Kidney (tissue), 14 donors: ENCODE measurements around the gene GNG4. TPM values are rescaled to one million over a fixed set of nuclear protein-coding genes. Genes with fewer than 3 reads are reported as not detected.

Experiments
- DNase-seq, 5 donors: peaks; one replicate each; pipeline ENCODE4 v3.0.0-alpha.2; 2013 to 2020
- FAIRE-seq: peaks from 2 replicates; lab custom pipeline; 2012; peaks lifted over from hg19 to GRCh38; lab: Jason Lieb, UNC
- H3K27ac ChIP-seq, 2 donors: one replicate each; pipeline ENCODE4 v1.7.0; 2013; ENCODE audit warnings: low read depth in 2 of 2, low read length in 2 of 2, inconsistent platforms in 1 of 2
- H3K27me3 ChIP-seq: one replicate; pipeline ENCODE4 v1.7.1; 2013; ENCODE audit warnings: low read length, inconsistent platforms; ENCODE audit not compliant: control insufficient read depth, insufficient read depth
- H3K36me3 ChIP-seq, 3 donors: one replicate each; pipeline versions ENCODE4 v1.7.0 to v1.7.1; 2013; ENCODE audit warnings: low read length in 3 of 3, control low read depth in 1 of 3, inconsistent platforms in 1 of 3; ENCODE audit not compliant: insufficient read depth in 3 of 3, control insufficient read depth in 2 of 3
- H3K4me1 ChIP-seq, 3 donors: one replicate each; pipeline versions ENCODE4 v1.7.0 to v1.7.1; 2013; ENCODE audit warnings: low read length in 3 of 3, inconsistent platforms in 1 of 3, low read depth in 1 of 3; ENCODE audit not compliant: control insufficient read depth in 2 of 3, insufficient read depth in 2 of 3
- H3K4me3 ChIP-seq, 3 donors: one replicate each; pipeline versions ENCODE4 v1.7.0 to v1.8.1; 2013; ENCODE audit warnings: low read length in 3 of 3, control low read depth in 1 of 3, inconsistent platforms in 1 of 3
- H3K9ac ChIP-seq, 3 donors: one replicate each; pipeline versions ENCODE4 v1.7.0 to v1.7.1; 2013; ENCODE audit warnings: low read length in 3 of 3, control low read depth in 1 of 3, inconsistent platforms in 1 of 3
- H3K9me3 ChIP-seq, 3 donors: one replicate each; pipeline versions ENCODE4 v1.7.0 to v1.7.1; 2013; ENCODE audit warnings: low read length in 3 of 3, control low read depth in 1 of 3, inconsistent platforms in 1 of 3; ENCODE audit not compliant: control insufficient read depth in 2 of 3, insufficient read depth in 1 of 3
- intact Hi-C: fragments of 100-400 bp; cut with DNase I; formaldehyde crosslinking; loops from one replicate; pipeline ENCODE4 v1.11.1; 2022
- polyA plus RNA-seq: library from polyadenylated mRNA; stranded (reverse); fragments of 350-450 nt; fragmentation: Illumina TruSeq; extraction: RNeasy Lipid Tissue Mini Kit (QIAGEN cat#74804); gene quantifications from one replicate; pipeline ENCODE4 v1.2.3, GENCODE V29; 2014; ENCODE audit warnings: low read depth, low replicate concordance; ENCODE audit not compliant: insufficient read depth
- total RNA-seq: library from RNA; stranded (reverse); fragmentation: NEBNext Ultra II Directional; extraction: Animal tissue kit (Norgen Biotek cat#: 25700); gene quantifications from one replicate; pipeline ENCODE4 v1.2.1, GENCODE V29; 2021
- TF ChIP-seq, protein P1 (sequence below): IDR thresholded peaks from 3 replicates; pipeline ENCODE4 v1.5.1; 2012; ENCODE audit warnings: mild to moderate bottlenecking, moderate library complexity, borderline replicate concordance; ENCODE audit not compliant: insufficient read depth; ENCODE audit errors: extremely low read depth
- donor health status: control.
- donor health status: control.
- donor health status: control.
- donor health status: control.
- donor health status: control.
- donor health status: DM: yes; HTN: yes; CAD: no.
- donor health status: Normal renal cell carcinoma (clear cell type).

GNG4 gene
- total and polyA plus RNA-seq, 2 donors from 2014 or later, result 4.5 TPM; not detected in 1

GRCh38 chr1:235651170-235651806, 1.7 kb upstream of the GNG4 start:
- DNase-seq (no peak), FAIRE-seq (no peak)
- Histone ChIP-seq H3K36me3 (no peaks in the 10 kb centered on the region), H3K4me1 (peaks cover 0 to 7% (median 0%) of the 10 kb centered on the region in 3 donors), H3K27ac (no peak overlapping the region), H3K9me3 (no peaks in the 10 kb centered on the region), H3K4me3 (no peak overlapping the region), H3K27me3 (peaks cover 6% of the 10 kb centered on the region), H3K9ac (no peak overlapping the region)
- TF ChIP-seq, protein P1, sequence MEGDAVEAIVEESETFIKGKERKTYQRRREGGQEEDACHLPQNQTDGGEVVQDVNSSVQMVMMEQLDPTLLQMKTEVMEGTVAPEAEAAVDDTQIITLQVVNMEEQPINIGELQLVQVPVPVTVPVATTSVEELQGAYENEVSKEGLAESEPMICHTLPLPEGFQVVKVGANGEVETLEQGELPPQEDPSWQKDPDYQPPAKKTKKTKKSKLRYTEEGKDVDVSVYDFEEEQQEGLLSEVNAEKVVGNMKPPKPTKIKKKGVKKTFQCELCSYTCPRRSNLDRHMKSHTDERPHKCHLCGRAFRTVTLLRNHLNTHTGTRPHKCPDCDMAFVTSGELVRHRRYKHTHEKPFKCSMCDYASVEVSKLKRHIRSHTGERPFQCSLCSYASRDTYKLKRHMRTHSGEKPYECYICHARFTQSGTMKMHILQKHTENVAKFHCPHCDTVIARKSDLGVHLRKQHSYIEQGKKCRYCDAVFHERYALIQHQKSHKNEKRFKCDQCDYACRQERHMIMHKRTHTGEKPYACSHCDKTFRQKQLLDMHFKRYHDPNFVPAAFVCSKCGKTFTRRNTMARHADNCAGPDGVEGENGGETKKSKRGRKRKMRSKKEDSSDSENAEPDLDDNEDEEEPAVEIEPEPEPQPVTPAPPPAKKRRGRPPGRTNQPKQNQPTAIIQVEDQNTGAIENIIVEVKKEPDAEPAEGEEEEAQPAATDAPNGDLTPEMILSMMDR, result no peak
- intact Hi-C loops, result no loop called here

DNA sequence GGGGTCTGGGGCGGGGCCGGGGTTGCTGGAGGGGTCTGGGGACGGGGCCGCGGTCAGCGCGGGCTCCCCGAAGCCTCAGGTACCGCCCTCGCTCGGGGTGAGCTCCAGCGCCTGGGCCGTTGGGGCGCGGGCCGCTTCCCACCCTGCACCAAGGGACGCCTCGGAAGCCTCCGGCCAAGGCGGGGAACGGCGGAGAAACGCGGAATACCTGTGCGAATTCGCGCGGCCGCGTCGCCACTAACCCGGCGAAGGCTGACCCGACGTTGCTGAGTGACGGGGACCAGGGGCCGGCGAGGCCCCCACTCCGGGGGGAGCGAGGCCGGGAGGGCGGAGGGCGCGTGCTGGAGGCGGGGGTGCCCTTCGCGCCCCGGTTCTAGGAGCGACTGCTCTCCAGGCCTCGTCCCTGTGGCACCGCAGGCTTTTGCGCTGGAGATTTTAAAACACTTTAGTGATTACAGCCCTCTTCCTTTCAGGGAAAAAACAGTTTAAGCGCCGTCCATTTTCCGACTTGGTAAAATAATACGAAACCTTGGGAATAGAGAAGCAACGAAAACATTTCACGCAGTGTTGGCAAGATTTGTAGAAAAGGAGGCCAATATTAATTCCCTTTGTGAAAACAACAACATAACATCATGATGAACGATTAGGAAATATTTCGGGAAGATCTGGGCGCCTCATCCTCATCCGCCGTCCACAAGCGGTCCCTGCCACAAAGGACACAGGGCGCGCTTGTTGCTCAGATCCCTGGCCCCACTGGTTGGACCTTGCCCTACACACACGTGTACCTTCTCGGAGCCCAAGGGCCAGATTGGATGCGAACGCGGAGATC, 971 bp upstream of the GNG4 start:
- DNase-seq (peak; percentile 26 to 69 (median 51)), FAIRE-seq (no peak)
- intact Hi-C loops, result no loop called here
- Histone ChIP-seq H3K4me1 (peaks cover 0 to 7% (median 0%) of the 10 kb centered on the region in 3 donors), H3K4me3 (peak overlapping the region in 2 of 3 donors; percentile 1 to 35), H3K36me3 (no peaks in the 10 kb centered on the region), H3K9me3 (no peaks in the 10 kb centered on the region), H3K27ac (no peak overlapping the region), H3K27me3 (peaks cover 6% of the 10 kb centered on the region), H3K9ac (no peak overlapping the region)
- TF ChIP-seq, protein P1, result no peak

- no peak overlapping the region for H3K27ac ChIP-seq
These were observed 623 bp downstream of the GNG4 start for GRCh38 chr1:235648954-235649367.

More at GRCh38 chr1:235648954-235649367, 623 bp downstream of the GNG4 start:
- Histone ChIP-seq H3K4me1 (peaks cover 0 to 7% (median 0%) of the 10 kb centered on the region in 3 donors), H3K4me3 (peak overlapping the region; percentile 35 to 42 (median 37)), H3K27me3 (peaks cover 6% of the 10 kb centered on the region), H3K36me3 (no peaks in the 10 kb centered on the region), H3K9ac (no peak overlapping the region), H3K9me3 (no peaks in the 10 kb centered on the region)
- DNase-seq (peak; percentile 76 to 93 (median 85)), FAIRE-seq (no peak)
- intact Hi-C loops, result no loop called here
- TF ChIP-seq, protein P1, result no peak
